HG03066 (cell line): ENCODE measurements around the gene ME1.
"Not testable (repeated sequence)": the region's sequence is repeated elsewhere in the genome, so short reads cannot be mapped to it uniquely, and the experiment has no call there.

Experiments
- ATAC-seq: cut with Tn5 transposase; IDR thresholded peaks from one replicate; pipeline ENCODE4 v1.9.1; 2021; ENCODE audit warnings: low read depth; ENCODE audit not compliant: unreplicated experiment

The ME1 gene

GRCh38 chr6:83270971-83271719, 159.7 kb downstream of the ME1 start:
- no peak for ATAC-seq

GRCh38 chr6:83265384-83265783, 165.5 kb downstream of the ME1 start:
- ATAC-seq = no peak

- ATAC-seq = no peak
Observed at GRCh38 chr6:83260577-83260976, 170.3 kb downstream of the ME1 start.

GRCh38 chr6:83258517-83258916, 172.3 kb downstream of the ME1 start:
- no peak for ATAC-seq

GRCh38 chr6:83257791-83258190, 173.1 kb downstream of the ME1 start:
- ATAC-seq = no peak

- not testable (repeated sequence) for ATAC-seq
Observed at GRCh38 chr6:83256719-83257118, 174.1 kb downstream of the ME1 start.

GRCh38 chr6:83252719-83253118, 178.1 kb downstream of the ME1 start:
- no peak for ATAC-seq

- ATAC-seq = no peak
Observed at GRCh38 chr6:83250235-83250634, 180.6 kb downstream of the ME1 start.

GRCh38 chr6:83247471-83247870, 183.4 kb downstream of the ME1 start:
- no peak for ATAC-seq

- no peak for ATAC-seq
Observed at GRCh38 chr6:83231146-83231545, 199.7 kb downstream of the ME1 start.

GRCh38 chr6:83226517-83226916, 204.3 kb downstream of the ME1 start:
- ATAC-seq = no peak

- ATAC-seq = peak; percentile 52
Observed at GRCh38 chr6:83221889-83222479, 208.9 kb downstream of the ME1 start.

- no peak for ATAC-seq
Observed at GRCh38 chr6:83221276-83221675, 209.6 kb downstream of the ME1 start.

- no peak for ATAC-seq
Observed at GRCh38 chr6:83220121-83220520, 210.7 kb downstream of the ME1 start.

GRCh38 chr6:83218646-83219045, 212.2 kb downstream of the ME1 start:
- ATAC-seq = no peak

GRCh38 chr6:83216806-83217205, 214.0 kb downstream of the ME1 start:
- ATAC-seq = no peak

- ATAC-seq = peak; percentile 99
Observed at GRCh38 chr6:83215131-83216047, 215.5 kb downstream of the ME1 start.

- ATAC-seq = no peak
Observed at GRCh38 chr6:83202031-83202430, 228.8 kb downstream of the ME1 start.

GRCh38 chr6:83199863-83200225, 231.0 kb downstream of the ME1 start:
- no peak for ATAC-seq

- no peak for ATAC-seq
Observed at GRCh38 chr6:83199173-83199862, 231.5 kb downstream of the ME1 start.
